ENCODE results near the gene BRD8. TPM values are rescaled to one million over a fixed set of nuclear protein-coding genes. Genes with fewer than 3 reads are reported as not detected.

BRD8 gene
- total RNA-seq, 1 donor from 2014 or later, result 12.1 TPM

DNA sequence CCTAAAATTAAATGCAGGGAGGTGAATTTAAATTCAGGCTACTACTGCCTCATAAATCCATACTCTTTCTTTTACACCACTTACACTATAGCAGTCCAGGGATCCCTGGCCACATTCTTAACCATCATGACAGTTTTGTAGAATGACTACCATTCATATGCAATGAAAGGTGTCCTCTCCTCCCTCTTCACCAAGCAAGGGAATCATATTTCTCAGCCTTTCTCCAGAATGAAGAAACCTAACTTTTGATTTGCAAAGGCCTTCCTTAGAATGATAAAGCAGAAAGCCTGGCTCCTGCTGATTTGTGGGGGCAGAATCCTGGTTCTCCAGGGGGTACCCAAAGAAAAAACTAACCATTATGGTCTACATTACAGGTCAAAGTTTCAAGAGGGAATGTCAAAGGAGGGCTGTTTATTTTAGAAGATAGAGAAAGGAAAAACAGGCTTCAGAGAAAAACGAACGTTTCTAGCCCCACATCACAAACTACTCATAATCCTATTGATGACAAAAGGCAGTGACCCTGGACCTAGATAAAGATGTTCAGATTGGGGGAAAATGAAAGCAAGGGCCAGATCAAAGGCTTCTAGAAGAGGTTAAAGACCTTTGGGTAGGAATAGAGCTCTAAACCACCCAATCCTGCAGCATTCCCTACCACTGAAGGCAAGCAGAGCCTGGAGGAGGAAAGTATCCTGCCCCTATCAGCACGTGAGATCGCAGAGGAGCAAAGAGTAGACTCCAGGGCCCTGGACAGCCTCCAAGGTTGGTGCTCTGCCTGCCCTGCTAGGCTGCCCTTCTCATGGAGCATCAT, 83.1 kb downstream of the BRD8 start:
- no peaks in the 10 kb centered on the region for H3K36me3 ChIP-seq (ENCODE audit: control insufficient read depth, insufficient read depth, low read length)
- TF ChIP-seq, protein P1, sequence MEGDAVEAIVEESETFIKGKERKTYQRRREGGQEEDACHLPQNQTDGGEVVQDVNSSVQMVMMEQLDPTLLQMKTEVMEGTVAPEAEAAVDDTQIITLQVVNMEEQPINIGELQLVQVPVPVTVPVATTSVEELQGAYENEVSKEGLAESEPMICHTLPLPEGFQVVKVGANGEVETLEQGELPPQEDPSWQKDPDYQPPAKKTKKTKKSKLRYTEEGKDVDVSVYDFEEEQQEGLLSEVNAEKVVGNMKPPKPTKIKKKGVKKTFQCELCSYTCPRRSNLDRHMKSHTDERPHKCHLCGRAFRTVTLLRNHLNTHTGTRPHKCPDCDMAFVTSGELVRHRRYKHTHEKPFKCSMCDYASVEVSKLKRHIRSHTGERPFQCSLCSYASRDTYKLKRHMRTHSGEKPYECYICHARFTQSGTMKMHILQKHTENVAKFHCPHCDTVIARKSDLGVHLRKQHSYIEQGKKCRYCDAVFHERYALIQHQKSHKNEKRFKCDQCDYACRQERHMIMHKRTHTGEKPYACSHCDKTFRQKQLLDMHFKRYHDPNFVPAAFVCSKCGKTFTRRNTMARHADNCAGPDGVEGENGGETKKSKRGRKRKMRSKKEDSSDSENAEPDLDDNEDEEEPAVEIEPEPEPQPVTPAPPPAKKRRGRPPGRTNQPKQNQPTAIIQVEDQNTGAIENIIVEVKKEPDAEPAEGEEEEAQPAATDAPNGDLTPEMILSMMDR (IDR thresholded peaks at IDR 0.05; ENCODE audit: insufficient read depth, low read length, severe bottlenecking), result no peak
- FAIRE-seq, result no peak
- peaks cover 1% of the 10 kb centered on the region for H3K27me3 ChIP-seq (ENCODE audit: control insufficient read depth, insufficient read depth, low read length)
- H3K4me3 ChIP-seq (ENCODE audit: low read depth, low read length), result no peak overlapping the region
- no peak for DNase-seq (ENCODE audit: low read depth)

DNA sequence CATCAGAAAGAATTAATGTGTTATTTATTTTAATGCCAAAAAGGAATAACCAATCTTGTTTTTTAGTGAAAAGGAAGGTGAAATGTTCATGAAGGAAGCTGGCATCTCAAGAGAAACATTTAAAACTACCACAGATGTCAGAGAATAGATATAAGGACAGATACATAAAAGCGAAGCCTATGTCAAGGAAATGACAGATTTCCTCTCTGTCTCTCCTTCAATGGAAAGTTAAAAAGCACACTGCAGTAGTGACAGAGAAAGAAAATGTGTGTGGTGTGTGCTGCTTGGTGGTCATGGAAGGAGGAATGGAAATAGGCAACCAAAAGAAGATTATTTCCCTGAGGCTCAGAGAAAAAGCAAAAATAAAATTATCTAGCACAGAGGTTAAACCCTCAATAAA, 85.4 kb downstream of the BRD8 start:
- no peak for DNase-seq (ENCODE audit: low read depth)
- Histone ChIP-seq H3K27me3 (ENCODE audit: control insufficient read depth, insufficient read depth, low read length) (peaks cover 1% of the 10 kb centered on the region), H3K36me3 (ENCODE audit: control insufficient read depth, insufficient read depth, low read length) (no peaks in the 10 kb centered on the region), H3K4me3 (ENCODE audit: low read depth, low read length) (no peak overlapping the region)
- TF ChIP-seq, protein P1 (IDR thresholded peaks at IDR 0.05; ENCODE audit: insufficient read depth, low read length, severe bottlenecking), result no peak
- FAIRE-seq, result no peak

DNA sequence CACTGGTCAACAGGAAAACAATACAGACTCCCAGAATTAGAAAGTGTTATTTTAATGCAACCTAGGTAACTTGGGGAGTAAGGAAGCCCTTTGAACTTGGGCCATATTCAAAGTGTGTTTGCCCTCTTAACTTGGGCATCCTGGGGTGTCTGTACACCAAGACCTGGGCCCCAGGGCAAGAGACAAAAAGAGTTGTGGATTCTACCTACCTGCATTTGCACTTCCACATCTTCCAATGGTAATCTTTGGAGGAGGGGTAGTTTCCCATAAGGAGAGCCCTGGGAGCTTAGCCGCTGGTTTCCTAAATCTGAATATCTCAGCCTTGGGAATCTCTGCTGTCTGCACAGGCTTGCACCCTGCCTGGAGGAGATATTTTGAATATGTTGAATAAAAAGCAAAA, 86.1 kb downstream of the BRD8 start:
- FAIRE-seq (no peak), DNase-seq (ENCODE audit: low read depth) (no peak)
- H3K27me3 ChIP-seq (ENCODE audit: control insufficient read depth, insufficient read depth, low read length), result peaks cover 1% of the 10 kb centered on the region
- H3K36me3 ChIP-seq (ENCODE audit: control insufficient read depth, insufficient read depth, low read length), result no peaks in the 10 kb centered on the region
- TF ChIP-seq, protein P1 (IDR thresholded peaks at IDR 0.05; ENCODE audit: insufficient read depth, low read length, severe bottlenecking), result no peak
- H3K4me3 ChIP-seq (ENCODE audit: low read depth, low read length), result no peak overlapping the region

DNA sequence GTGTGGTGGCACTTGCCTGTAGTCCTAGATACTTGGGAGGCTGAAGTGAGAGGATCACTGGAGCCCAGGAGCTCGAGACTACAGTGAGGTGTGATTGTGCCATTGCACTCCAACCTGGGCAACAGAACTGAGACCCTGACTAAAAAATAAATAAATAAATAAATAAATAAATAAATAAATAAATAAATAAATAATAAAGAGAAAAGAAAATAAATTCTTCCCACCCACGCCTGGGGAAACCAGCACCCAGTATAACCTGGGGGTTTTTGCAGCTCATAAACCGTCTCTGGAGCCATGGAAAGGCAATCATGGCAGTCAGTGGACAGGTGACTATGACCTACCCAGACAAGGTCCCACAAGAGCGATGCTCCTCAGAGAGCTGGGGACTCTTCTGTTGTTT, 86.7 kb downstream of the BRD8 start:
- H3K27me3 ChIP-seq (ENCODE audit: control insufficient read depth, insufficient read depth, low read length), result peaks cover 1% of the 10 kb centered on the region
- FAIRE-seq (no peak), DNase-seq (ENCODE audit: low read depth) (no peak)
- H3K4me3 ChIP-seq (ENCODE audit: low read depth, low read length), result no peak overlapping the region
- TF ChIP-seq, protein P1 (IDR thresholded peaks at IDR 0.05; ENCODE audit: insufficient read depth, low read length, severe bottlenecking), result no peak
- H3K36me3 ChIP-seq (ENCODE audit: control insufficient read depth, insufficient read depth, low read length), result no peaks in the 10 kb centered on the region

Other genes starting within 250 kb of the BRD8 start
- gene FAM13B, start 145.6 kb downstream of the BRD8 start, total RNA-seq, result 10.5 TPM in 2 replicates
- gene WNT8A, start 94.6 kb downstream of the BRD8 start, total RNA-seq, result not detected in 2 replicates
- gene NME5, start 39.2 kb downstream of the BRD8 start, total RNA-seq, result 0.53 and 0.64 TPM in 2 replicates
- gene KIF20A, start 482 bp upstream of the BRD8 start, total RNA-seq, result under 0.01 TPM in 2 replicates
- 19.7 and 27.4 TPM in 2 replicates for gene CDC23, start 34.7 kb upstream of the BRD8 start, total RNA-seq
- gene GFRA3, start 96.0 kb upstream of the BRD8 start, total RNA-seq, result not detected in 2 replicates
- 0.26 TPM in 2 replicates for gene CDC25C, start 153.2 kb upstream of the BRD8 start, total RNA-seq
- gene FAM53C, start 159.6 kb upstream of the BRD8 start, total RNA-seq, result 10.3 and 17.7 TPM in 2 replicates
- gene KDM3B, start 174.1 kb upstream of the BRD8 start, total RNA-seq, result 42.4 and 44.5 TPM in 2 replicates

Measured in bronchial epithelial cell (primary cell).